ENCODE data around the gene TPRG1L. TPM values are rescaled to one million over a fixed set of nuclear protein-coding genes. Genes with fewer than 3 reads are reported as not detected.

TPRG1L gene
- total RNA-seq, 1 donor from 2014 or later = 54.0 TPM

DNA sequence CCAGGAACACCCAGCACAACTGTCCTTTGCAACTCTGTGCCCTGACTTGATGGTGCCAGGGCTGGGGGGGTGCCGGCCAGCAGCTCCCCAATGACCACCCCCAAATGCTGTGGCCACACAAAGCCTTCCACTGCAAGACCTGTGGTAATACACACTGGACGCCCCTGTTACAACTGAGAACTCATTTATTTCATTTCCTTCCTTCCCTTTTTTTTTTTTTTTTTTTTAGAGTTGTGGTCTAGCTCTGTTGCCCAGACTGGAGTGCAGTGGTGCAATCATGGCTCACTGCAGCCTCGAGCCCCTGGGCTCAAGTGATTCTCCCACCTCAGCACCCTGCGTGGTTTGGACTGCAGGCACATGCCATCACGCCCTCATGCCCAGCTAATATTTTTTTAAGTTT lies 52.7 kb downstream of the TPRG1L start:
- DNase-seq (ENCODE audit: low spot score) = no peak

DNA sequence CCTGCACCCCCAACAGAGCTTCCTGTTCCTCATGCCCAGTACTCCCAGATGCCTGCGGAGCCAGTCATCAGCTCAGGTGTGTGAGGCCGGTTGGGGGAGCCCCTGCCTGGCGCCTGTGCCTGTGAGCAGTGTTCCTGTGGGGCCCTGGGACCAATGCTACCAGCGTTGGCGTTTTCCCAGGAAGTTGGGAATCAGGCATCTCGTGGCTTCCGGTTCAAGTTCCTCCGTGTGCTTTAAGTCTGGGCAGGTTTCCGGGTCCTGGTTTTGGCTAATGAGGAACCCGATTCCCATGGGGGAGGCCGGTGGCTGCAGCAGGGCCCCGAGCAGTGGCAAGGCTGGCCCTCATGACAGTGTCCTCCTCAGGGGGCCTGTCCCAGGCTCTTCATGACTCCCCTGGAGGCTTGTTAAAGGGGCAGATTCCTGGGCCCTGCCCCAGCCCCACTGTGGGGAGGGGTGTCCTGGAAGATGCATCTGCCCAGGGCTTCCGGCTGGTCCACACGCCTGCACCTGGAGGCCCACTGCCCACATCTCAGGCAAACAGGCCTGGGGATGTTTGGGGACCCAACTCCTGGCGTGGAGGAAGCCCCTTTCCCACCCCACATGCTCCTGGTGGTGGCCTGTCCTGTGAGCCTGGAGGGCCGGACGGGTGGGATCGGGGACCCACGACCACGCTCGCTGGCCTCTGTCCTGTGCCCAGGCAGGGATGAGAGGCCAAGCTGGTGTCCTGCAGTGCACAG lies 53.7 kb downstream of the TPRG1L start:
- DNase-seq (ENCODE audit: low spot score) = no peak

DNA sequence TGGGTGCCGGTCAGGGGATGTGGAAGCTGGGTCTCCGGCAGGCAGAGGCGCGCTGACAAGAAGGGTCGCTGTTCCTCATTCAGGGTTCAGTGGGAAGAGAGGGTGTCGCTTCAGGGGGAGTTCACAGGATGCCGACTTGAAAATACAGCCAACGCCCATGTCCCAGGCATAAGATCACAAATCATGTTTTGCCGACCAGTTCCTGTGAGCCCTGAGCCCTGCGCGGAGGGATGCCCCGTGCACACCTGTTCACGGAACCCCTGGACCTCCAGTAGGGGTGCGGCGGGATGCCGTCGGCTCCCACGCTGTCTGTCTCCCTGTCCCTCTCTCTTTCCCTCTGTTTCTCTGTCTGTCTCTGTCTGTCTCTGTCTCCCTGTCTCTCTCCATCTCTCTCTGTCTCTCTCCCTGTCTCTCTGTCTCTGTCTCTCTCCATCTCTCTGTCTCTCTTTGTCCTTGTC lies 54.3 kb downstream of the TPRG1L start:
- DNase-seq (ENCODE audit: low spot score) = no peak

Other genes with a start within 250 kb of the TPRG1L start
- gene ARHGEF16, start 170.3 kb upstream of the TPRG1L start, total RNA-seq = 1.6 TPM
- gene MEGF6, start 13.5 kb upstream of the TPRG1L start, total RNA-seq = 61.1 TPM
- 14.8 TPM for gene WRAP73, start 25.1 kb downstream of the TPRG1L start, total RNA-seq
- not detected for gene TP73, start 27.5 kb downstream of the TPRG1L start, total RNA-seq
- gene CCDC27, start 127.4 kb downstream of the TPRG1L start, total RNA-seq = not detected
- gene SMIM1, start 147.7 kb downstream of the TPRG1L start, total RNA-seq = 3.7 TPM
- gene LRRC47, start 171.5 kb downstream of the TPRG1L start, total RNA-seq = 38.7 TPM
- gene CEP104, start 232.2 kb downstream of the TPRG1L start, total RNA-seq = 45.0 TPM
- gene DFFB, start 232.5 kb downstream of the TPRG1L start, total RNA-seq = 4.4 TPM